H1 (cell line): ENCODE data around the gene TMEM150B. TPM values are rescaled to one million over a fixed set of nuclear protein-coding genes. Genes with fewer than 3 reads are reported as not detected.

Experiments used
- POLR2A ChIP-seq, 2 experiments: IDR thresholded peaks; 1 replicate in 1 of 2; 2 replicates in 1 of 2; pipeline ENCODE4 v1.6.1; 2011; ENCODE audit warnings: low read depth in 2 of 2, low read length in 2 of 2, mild to moderate bottlenecking in 2 of 2; ENCODE audit errors: control extremely low read depth in 1 of 2
- SAP30 ChIP-seq: fragments of 300-600 bp; sonication (generic); IDR thresholded peaks from 2 replicates; pipeline ENCODE4 v1.7.1; 2012; ENCODE audit warnings: low read length, moderate library complexity, mild to moderate bottlenecking, inconsistent platforms; ENCODE audit not compliant: insufficient read depth, insufficient replicate concordance
- SIN3A ChIP-seq, 2 experiments: IDR thresholded peaks in 1 of 2; conservative IDR thresholded peaks in 1 of 2; 2 replicates each; pipeline ENCODE4 v1.6.1; 2011 to 2012; ENCODE audit warnings: low read length in 2 of 2, improper control_type of control experiment in 1 of 2, low read depth in 1 of 2, mild to moderate bottlenecking in 1 of 2
- polyA plus RNA-seq, 7 experiments: library from polyadenylated mRNA; depleted of rRNA in 3 of 7; stranded (reverse) in 5 of 7; unstranded in 2 of 7; fragments of >200 nt in 5 of 7; fragments of 200-250 nt in 2 of 7; gene quantifications; 1 replicate in 5 of 7; 2 replicates in 1 of 7; 4 replicates in 1 of 7; pipeline versions ENCODE4 v1.2.1 to v1.2.3, GENCODE V29; 2011 to 2013; ENCODE audit warnings: missing spikeins in 2 of 7, mixed read lengths in 2 of 7
- total RNA-seq: library from RNA; stranded (reverse); fragmentation: NEBNext Ultra II Directional; extraction: Animal tissue kit (Norgen Biotek cat#: 25700); gene quantifications from 2 replicates; pipeline ENCODE4 v1.2.1, GENCODE V29; 2021
- TF ChIP-seq, protein P1 (sequence below): IDR thresholded peaks from 2 replicates; pipeline ENCODE4 v1.6.1; 2011; ENCODE audit warnings: low read length, improper control_type of control experiment
- TF ChIP-seq, protein P2 (sequence below): IDR thresholded peaks from 2 replicates; pipeline ENCODE4 v1.6.1; 2012; ENCODE audit warnings: inconsistent platforms

TMEM150B gene
- total and polyA plus RNA-seq, 2 of the 8 experiments (the other 6 are each of a cell fraction or from before 2014, with no cell fraction given), result 0.41 to 0.91 TPM

DNA sequence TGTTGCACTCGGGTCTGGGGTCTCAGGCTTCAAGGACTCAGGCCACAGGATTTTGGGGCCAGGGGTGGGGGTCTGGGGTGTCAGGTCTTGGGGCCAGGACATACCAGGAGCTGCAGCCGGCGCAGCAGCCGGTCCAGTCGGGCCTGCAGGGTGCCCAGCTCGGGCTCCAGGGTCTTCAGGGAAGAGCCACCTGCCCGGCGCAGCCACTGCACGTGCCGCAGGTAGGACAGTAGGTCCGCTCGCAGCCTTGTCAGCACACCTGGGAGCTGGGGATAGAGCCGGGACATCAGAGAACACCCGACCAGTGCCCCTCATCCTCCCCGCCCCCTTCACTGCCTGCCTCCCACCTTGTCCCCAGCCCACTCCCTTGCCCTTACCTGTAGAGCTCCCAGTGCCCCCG, 43.0 kb upstream of the TMEM150B start (continued):
- TF ChIP-seq SAP30, result no peak
- TF ChIP-seq, protein P1, sequence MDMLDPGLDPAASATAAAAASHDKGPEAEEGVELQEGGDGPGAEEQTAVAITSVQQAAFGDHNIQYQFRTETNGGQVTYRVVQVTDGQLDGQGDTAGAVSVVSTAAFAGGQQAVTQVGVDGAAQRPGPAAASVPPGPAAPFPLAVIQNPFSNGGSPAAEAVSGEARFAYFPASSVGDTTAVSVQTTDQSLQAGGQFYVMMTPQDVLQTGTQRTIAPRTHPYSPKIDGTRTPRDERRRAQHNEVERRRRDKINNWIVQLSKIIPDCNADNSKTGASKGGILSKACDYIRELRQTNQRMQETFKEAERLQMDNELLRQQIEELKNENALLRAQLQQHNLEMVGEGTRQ, result no peak
- no peak for TF ChIP-seq POLR2A (IDR thresholded peaks at IDR 0.05; ENCODE audit: control extremely low read depth in 1 of 2, low read depth in 2 of 2, low read length in 2 of 2)
- TF ChIP-seq SIN3A (conservative IDR thresholded peaks at IDR 0.05 in 1 of 2, IDR thresholded peaks at IDR 0.05 in 1 of 2; ENCODE audit: low read depth in 1 of 2, low read length in 2 of 2), result no peak
- TF ChIP-seq, protein P2, sequence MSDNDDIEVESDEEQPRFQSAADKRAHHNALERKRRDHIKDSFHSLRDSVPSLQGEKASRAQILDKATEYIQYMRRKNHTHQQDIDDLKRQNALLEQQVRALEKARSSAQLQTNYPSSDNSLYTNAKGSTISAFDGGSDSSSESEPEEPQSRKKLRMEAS, result no peak
